ENCODE data around the gene ZPR1.

DNA sequence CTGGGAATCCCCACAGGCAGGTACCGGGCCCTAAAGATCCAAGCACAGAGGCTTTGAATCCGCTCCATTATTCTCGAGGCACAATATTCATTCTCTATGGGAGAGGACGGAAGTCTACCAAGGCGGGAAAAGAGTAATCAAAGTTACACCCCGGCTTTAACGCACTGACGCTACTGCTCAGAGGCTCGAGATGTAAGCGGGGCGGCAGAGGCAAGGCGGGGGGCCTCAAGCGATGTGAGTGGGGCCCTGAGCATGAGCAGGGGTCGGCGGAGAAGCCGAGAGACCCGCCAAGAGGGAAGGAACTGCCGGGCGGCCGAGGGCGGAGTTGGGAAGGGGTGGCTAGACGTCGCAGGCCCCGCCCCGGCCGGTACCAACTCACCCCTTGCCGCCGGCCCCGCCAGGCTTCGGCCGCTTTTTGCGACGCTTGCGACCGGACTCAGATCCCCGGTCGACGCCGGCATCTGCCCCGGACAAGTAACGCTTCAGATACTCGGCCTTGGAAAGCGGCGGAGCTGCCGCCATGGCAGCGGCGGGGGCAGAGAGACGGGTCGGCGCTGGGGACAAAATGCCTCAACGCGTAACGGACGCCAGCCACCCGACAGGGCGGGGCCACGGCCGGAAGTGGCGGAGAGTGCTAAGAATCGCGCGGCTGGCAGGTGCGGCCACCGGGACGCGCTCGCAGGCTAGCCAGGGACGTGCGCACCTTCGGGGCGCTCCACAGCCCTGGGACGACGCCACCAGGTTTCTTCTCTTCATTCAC, 15.2 kb downstream of the ZPR1 start, which contains the start of gene BUD13:
- TF ChIP-seq, protein P1, sequence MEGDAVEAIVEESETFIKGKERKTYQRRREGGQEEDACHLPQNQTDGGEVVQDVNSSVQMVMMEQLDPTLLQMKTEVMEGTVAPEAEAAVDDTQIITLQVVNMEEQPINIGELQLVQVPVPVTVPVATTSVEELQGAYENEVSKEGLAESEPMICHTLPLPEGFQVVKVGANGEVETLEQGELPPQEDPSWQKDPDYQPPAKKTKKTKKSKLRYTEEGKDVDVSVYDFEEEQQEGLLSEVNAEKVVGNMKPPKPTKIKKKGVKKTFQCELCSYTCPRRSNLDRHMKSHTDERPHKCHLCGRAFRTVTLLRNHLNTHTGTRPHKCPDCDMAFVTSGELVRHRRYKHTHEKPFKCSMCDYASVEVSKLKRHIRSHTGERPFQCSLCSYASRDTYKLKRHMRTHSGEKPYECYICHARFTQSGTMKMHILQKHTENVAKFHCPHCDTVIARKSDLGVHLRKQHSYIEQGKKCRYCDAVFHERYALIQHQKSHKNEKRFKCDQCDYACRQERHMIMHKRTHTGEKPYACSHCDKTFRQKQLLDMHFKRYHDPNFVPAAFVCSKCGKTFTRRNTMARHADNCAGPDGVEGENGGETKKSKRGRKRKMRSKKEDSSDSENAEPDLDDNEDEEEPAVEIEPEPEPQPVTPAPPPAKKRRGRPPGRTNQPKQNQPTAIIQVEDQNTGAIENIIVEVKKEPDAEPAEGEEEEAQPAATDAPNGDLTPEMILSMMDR (IDR thresholded peaks at IDR 0.05): no peak
- no peak for TF ChIP-seq POLR2A (IDR thresholded peaks at IDR 0.05)
